ENCODE results near the gene PALM.
A peak's percentile ranks its signal among the peaks of the same experiment; 100 is the strongest.
"Not testable (repeated sequence)": the region's sequence is repeated elsewhere in the genome, so short reads cannot be mapped to it uniquely, and the experiment has no call there.

Gene PALM

DNA sequence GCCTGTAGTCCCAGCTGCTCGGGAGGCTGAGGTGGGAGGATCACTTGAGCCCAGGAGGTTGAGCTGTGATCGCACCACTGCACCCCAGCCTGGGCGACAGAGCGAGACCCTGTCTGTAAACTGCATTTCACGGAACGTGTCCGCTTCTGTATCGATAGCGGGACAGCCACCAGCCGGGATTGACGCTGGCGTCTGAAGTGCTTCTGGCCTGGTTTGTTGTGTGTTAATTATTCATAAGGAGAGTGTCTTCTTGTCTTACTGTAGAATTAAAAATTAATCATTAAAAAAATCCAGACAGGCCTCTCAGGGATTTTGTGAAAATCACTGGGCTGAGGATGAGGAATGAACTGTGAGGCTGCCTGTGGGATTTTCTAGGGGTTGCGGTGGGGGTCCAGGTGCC, 26.0 kb downstream of the PALM start:
- no peak for DNase-seq

DNA sequence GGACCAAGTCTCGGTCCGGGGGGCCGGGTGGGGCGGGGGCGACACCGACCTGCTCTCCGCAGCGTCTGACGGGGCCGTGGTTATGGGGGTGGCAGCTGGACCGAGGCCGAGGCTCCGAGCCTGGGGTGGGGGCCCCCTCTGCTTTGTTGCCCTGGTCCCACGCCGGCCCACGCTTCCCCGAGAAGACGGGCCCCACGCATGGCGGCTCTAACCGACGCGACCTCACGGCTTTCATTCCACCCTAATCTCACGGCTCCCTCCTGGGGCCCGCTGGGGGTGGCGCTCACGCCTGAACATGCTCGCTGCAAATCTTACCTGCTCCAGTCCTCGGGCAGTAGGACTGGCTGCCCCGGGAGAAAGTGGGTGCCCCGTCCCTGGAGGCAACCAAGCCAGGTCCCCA, 27.4 kb downstream of the PALM start:
- no peak for DNase-seq

DNA sequence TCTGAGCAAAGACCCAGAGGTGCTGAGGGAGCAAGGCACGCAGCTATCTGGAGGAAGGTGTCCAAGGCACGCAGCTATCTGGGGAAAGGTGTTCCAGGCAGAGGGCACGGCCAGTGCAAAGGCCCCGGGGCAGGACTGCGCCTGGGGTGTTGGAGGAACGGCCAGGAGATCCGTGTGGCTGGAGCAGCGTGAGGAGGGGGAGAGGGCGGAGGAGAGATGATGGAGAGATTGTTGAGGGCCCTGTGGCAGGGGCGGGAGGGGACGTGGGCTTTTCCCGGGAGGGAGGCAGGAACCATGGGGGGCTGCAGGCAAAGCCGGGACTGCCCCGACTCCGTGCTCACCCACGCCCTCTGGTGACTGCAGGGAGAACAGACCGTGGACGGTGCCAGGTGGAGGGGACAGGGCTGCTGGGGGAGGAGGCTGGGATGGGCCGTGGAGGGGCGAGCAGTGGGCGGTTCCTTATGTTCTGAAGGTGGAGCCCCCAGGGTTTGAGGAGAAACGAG, 28.9 kb downstream of the PALM start:
- no peak for DNase-seq

DNA sequence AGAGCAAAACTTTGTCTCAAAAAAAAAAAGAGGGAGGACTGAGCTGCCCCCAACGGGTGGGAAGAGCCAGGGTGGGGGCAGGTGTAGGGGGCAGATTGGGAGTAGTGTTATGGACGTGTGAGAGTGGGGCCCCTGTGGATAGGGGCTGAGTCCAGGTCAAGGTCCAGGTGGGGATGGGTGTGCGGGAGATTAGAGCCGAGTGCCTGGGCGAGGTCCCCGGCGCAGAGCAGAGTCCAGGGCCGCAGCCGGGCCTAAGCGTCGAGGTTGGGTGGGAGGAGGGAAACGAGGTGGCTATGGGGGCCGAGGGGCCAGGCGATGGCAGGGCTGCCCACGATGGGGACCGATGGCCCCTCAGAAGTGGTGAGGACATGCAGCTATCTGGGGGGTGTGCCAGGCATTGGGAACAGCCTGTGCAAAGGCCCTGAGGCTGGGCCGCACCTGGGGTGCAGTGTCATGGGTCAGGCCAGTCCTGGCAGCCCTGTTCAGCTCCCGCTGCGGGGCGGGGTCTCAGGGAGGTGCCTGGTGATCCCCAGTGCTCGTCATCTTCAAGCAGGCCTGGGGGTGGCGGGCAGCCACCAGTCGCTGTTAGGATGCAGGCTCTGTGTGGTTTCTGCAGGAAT, 29.9 kb downstream of the PALM start:
- DNase-seq, result no peak

DNA sequence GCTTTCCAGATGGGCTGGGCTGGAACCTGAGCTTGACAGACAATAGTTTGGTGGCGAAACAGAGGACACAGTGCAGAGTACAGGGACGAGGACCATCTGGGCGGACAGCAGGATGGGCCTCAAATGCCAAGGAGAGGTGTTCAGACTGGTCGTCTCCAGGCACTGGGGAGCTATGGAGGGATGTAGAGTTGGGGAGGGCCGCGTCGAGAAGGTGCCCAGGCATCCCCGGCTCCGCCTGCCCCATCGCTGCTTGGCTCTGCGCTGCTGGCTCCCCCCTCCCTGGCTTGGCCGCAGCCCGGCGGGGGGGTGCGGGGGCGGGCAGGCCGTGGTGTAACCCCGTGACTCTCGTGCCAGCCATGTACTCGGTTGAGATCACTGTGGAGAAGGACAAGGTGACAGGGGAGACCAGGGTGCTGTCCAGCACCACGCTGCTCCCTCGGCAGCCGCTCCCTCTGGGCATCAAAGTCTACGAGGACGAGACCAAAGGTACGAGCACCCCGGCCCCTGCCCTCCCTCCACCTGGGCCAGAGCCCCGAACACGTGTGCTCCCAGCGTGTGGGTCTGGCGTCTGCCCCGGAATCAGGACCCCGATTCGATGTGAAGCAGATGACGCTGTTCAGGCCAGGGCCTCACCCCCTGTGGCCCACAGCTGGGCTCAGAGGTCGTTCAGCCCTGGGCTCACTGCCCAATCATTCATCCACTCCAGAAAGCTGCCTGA, 31.4 kb downstream of the PALM start:
- no peak for DNase-seq

DNA sequence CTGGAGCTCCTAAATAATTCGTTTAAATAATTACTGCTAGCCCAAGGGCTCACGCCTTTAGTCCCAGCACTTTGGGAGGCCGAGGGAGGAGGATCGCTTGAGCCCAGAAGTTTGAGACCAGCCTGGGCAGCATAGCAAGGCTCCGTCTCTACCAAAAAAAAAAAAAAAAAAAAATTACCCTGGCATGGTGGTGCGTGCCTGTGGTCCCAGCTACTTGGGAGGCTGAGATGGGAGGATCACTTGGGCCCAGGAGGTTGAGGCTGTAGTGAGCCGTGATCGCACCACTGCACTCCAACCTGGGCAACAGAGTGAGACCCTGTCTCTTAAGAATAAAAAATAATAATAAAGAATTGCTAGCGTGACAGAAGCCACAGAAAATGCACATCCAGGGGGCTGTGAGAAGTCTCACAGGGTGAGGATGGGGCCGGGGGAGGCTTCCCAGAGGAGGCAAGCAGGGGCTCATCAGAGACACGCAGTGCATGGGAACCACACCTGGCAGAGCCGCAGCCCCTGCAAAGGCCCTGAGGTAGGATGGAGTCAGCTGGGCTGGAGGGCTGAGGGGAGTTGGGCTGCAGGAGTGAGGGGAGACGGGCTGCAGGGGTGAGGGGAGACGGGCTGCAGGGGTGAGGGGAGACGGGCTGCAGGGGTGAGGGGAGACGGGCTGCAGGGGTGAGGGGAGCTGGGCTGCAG, 32.2 kb downstream of the PALM start:
- not testable (repeated sequence) for DNase-seq

DNA sequence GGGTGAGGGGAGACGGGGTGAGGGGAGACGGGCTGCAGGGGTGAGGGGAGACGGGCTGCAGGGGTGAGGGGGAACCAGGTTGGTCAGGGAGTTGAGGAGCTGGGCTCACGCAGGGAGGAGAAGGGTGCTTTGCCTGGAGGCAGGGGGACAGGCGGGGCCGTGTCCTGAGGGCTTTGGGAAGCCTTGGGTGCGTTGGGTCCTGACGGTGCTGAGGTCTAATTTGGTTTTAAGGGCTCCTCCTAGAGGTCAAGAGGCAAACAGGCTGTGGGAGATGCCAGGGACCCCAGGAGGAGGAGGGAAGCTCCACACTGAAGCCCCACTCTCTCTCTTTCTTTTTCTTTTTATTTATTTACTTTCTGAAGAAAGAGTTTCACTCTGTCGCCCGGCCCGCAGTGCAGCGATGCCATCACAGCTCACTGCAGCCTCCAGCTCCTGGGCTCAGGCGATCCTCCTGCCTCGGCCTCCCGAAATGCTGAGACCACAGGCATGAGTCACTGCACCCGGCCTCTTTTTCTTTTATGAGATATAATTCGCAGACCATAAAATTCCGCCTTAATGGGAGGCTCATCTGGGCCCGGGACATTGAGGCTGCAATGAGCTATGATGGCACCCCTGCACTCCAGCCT, 32.9 kb downstream of the PALM start:
- DNase-seq, result no peak

DNA sequence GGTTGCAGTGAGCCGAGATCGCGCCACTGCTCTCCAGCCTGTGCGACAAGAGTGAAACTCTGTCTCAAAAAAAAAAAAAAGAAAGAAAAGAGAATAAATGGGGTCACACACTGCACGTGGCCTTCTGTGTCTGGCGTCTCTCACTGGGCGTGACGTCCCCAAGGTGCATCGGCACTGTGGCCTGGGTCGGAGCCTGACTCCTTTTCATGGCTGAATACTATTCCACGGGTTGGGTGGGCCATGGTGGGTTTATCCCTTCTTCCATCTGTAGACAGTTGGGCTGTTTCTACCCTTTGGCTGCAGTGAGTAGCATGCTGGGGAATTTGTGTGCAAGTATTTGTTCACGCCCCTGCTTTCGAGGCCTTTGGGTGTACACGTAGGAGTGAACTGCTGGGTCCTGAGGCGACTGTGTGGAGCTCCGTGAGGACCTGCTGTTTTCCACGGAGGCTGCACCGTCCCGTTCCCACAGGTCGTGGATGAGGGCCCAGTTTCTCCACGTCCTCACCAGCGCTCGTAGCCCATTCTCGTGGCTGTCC, 33.9 kb downstream of the PALM start:
- no peak for DNase-seq

DNA sequence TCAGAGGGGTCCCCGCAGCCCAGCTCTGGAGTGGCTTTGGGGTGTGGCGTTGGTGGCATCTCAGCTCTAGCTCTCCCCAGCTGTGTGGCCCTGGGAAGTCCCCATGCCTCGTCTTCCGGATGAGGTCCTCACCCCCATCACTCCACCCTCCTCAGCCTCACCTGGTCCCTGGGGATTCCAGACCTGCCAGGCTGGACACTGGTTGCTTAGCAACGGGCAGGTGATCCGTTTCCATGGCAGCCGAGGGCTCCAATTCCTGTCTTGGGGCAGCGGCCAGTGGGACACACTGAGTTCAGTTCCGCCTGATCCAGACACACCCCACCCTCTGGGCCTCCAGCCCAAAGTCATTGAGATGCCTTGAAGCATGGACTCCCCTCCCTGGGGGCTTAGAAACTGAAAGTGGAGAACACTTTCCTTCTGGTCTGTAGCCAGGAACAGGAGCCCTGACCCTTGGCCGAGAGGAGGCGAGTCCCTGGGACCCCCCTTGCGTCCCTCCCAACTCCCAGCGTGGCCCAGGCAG, 34.5 kb downstream of the PALM start:
- no peak for DNase-seq

DNA sequence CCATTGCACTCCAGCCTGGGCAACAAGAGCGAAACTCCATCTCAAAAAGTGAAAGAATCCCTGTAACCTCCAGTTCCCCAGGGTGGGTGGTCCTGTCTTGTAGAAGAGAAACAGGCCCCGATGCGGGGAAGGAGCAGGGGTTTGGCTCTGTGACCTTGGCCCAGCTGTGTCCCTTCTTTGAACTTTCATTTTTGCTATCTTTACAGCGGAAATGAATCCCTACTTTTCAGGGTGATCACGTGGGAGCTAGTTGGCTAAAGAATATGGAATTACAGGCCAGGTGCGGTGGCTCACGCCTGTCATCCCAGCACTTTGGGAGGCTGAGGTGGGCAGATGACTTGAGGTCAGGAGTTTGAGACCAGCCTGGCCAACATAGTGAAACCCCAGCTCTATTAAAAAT, 36.4 kb downstream of the PALM start:
- DNase-seq, result not testable (repeated sequence)

DNA sequence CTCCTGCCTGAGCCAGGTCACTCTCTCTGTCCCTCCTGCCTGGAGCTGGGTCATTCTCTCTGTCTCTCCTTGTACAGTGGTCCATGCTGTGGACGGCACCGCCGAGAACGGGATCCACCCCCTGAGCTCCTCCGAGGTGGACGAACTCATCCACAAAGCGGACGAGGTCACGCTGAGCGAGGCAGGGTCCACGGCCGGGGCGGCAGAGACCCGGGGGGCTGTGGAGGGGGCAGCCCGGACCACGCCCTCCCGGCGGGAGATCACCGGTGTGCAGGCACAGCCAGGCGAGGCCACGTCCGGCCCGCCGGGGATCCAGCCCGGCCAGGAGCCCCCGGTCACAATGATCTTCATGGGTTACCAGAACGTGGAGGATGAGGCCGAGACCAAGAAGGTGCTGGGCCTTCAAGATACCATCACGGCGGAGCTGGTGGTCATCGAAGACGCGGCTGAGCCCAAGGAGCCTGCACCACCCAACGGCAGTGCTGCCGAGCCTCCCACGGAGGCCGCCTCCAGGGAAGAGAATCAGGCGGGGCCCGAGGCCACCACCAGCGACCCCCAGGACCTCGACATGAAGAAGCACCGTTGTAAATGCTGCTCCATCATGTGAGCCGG, 37.6 kb downstream of the PALM start:
- no peak for DNase-seq

DNA sequence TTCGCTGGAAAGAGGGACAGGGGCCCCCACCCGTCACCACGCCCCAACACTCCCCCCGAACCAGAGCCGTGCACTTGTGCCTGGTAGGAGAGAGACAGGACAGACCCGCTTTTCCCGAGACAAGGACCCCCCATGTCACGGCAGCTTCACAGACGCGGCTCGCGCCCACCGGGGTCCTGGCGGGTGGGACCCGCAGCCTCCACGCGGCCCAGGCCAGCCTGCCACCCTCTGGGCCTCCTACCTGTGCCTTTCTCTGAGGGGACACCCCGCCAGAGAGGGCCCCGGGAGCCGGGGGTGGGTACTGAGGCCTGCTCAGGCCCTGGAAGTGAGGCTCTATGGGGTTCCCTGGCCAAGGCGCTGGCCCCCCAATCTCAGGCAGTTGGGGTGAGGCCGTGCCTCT, 38.2 kb downstream of the PALM start:
- no peak for DNase-seq

DNA sequence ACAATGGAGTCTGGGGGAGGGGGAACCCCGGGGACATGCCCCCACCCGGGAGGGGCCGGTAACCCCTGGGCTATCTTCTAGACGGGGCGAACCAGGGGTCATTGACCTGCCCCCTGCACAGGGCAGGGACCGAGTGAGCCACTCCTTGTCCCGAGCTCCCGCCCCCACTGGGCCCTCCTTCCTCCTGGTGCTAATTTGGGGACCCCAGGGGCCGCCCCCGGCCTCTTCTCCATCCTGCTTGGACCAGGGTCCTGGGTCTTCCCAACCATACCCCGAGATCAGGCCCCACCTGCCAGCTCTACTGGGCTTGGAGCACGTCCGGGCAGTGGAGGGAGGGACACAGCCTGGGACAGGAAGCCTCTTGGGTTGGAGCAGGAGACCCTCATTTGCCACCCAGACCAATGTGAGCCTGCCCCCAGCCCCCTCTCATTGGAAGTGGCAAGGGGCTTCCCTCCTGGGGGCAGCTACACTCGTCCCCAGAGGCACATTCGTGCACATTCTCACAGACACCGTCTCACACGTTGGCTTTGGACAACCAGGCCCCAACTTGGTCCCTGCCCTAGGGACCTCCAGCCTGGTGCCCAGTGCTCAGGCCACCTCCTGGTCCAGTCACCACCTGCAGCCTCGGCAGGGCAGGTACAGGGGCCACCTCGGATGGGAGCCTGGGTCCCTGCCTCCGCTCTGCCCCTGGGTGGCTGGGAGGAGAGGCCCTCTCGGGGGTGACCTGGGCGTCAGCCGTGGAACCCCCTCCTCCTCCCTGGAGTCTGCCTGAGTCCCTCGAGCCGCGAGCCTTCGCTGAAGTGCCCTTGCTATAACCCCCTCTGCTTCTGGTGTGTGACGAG, 38.9 kb downstream of the PALM start:
- DNase-seq, result no peak

DNA sequence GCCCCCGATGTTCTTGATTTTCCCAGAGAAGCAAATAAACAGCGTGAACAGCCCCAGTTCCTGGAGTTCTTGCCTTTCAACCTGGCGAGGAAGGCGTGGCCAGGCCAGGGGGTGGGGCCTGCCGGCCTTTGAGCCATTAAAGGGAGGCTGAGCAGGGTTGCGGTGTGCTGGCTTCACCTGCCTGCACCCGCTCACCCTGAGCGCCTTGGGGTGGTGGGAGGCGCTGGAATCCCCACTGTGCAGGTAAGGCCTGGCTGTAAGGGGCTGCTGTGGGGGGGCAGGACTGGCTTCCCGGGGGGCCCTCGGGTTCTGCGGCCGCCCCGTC, 39.5 kb downstream of the PALM start:
- no peak for DNase-seq

DNA sequence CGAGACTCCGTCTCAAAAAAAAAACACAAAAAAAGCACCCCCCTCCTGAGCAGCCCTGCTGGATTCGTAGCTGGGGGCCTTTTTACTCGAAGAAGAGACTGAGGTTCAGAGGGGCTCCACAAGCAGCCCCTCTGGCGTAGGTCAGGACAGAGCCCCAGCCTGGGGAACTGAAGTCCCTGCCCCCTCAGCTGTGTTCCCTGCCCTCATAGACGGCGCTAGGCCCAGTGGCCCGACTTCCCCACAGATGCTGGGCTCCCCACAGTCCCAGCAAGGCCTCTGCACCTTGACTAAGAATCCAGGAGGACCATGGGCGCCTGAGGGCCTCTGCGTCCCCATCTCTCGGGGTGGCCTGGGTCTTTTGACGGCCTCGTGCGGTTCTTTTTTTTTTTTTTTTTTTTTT, 41.1 kb downstream of the PALM start:
- DNase-seq, result no peak

DNA sequence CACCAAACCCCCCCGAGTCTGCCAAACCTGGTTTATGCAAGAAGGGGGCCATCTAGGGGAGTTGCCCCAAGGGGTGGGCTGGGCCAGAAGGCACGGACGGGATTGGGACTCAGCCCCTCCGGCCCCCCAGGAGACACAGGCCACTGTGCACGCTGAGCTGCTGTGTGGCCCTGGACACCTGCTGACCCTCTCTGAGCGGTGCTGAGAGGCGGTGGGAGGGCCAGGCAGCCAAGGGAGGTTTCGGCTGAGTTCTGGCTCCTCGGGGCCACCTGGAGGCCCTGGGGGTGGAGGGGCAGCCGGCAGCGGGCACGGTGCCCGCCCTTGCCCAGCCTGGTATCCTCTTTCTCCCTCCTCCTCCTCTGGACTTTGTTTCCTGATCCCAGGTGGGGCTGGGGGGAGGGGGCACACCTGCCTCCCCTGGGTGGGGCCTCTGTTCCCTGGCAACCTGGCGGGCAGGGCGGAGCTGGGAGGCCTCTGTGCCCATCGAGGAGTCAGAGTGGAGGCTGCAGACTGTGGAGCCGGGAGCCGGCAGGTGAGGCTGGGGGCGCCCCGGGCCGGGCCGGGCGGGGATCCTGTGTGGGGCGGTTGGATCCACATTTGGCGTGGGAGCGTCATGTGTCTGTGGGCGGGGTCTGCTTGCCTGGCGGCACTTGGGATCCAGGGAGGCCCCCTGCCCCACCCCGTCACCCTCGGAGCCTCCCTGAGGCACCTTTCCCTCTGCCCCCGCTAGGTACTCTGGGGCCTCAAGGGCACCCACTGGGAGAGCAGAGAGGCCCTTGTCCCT, 42.1 kb downstream of the PALM start, which contains the start of gene MISP:
MISP (plus strand) TSS at position 473 of the 784 bp plus-strand sequence. CDS start 5,835 bp downstream, outside the sequence.
- DNase-seq, result peak; percentile 45

DNA sequence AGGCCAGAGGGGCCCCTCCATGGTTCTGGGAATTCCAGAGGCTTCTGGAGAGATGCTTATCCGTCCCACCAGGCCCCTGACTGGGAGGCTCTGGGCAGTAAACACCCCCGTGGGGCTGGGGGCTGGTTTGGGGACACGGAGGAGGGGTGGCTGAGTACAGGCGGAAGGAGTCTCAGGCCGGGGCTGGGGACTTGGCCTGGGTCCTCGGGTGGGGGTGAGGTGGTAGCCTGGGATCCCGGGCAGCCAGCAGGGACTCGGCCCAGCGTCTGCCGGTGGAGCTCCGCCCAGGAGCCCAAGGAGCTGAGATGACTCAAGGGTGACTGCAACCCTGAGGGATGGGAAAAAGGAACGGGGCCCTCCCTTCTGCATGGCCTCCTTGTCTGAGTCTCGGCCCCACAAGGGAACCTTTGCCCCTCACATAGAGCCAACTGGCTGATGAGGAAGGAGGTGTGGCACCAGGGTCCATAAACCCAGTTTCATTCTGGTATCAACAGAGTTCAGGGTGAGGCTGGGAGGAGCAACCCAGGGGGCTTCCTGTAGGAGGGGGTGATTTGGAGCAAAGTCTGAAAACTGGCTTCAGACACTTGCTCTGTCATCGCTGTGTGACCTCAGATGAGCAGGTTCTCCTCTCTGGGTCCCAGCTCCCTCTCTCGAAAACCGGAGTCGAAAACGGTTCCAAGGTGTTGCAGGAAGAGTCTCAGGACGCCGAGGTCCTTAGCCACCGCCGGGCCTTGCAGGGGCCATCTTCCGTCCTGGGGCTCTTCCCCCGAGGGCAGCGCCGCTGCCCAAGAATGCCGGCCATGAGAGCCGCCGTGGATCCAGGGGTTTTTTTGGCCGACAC, 43.0 kb downstream of the PALM start:
- DNase-seq, result peak; percentile 92

DNA sequence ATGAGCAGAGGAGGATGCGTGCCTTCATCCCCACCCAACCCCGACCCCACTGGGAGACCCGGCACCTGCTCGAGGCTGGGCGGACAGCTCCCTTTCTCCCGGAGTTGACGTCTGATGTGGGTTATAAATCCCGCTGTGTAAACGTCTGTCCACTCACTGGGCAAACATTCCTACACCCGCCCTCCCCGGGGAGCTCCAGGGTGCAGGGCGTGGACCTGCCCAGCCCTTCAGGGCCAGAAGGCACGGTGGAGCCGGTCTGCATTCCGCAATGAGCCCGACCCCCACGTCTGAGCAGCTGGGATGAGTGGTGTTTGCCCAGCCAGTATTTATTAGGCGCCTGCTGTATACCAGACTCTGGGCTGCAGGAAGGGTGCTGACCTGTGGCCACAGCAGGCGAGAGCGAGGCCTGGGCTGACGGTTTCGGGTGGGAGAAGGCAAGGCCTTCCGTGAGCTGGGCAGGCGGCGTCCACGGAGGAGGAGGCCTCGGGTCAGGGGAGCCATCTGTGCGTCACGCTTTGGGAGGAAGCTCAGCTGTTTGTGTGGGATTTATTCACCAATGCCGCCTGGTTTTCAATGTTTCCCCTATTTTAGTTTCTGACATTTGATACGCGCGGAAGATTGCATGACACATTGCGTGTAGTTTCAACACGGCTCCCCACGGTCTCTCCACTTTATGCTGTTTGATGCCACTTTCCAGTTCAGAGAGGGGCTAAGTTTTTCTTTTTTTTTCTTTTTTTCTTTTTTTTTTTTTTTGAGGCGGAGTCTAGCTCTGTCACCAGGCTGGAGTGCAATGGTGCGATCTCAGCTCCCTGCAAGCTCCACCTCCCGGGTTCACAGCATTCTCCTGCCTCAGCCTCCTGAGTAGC, 44.1 kb downstream of the PALM start:
- peak; percentile 100 for DNase-seq

DNA sequence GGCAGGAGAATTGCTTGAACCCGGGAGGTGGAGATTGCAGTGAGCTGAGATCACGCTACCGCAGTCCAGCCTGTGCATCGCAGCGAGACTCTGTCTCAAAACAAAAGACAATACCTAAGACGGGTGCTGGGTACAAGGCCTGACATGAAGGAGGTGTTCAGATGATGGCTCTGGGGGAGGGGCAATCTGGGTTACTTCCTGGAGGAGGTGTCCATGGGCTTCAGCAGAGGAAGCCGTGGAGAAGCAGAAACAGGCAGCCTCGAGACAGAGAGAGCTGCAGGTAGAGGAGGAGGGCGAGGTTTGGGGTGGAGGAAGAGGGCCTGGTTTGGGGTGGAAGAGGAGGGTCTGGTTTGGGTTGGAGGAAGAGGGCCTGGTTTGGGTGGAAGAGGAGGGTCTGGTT, 45.8 kb downstream of the PALM start:
- no peak for DNase-seq

Data from NCI-H226 (cell line).